Measurements from ENCODE around the gene PLXNC1.

The PLXNC1 gene

GRCh38 chr12:94282675-94283074, 134.3 kb downstream of the PLXNC1 start:
- H3K4me1 ChIP-seq = peaks cover 34% of the 10 kb centered on the region
- H3K9me3 ChIP-seq = no peaks in the 10 kb centered on the region
- H3K36me3 ChIP-seq = no peaks in the 10 kb centered on the region
- no peaks in the 10 kb centered on the region for H4K20me1 ChIP-seq
- no peak overlapping the region for H3K9ac ChIP-seq
- H3K4me2 ChIP-seq = peak overlapping the region; percentile 48
- H3K27me3 ChIP-seq = no peaks in the 10 kb centered on the region
- TF ChIP-seq Cebpa-rat (IDR thresholded peaks at IDR 0.05) = no peak
- H3K4me3 ChIP-seq = no peak overlapping the region
- no peak overlapping the region; the same call in 1 of the 2 replicates for H3K27ac ChIP-seq

DNA sequence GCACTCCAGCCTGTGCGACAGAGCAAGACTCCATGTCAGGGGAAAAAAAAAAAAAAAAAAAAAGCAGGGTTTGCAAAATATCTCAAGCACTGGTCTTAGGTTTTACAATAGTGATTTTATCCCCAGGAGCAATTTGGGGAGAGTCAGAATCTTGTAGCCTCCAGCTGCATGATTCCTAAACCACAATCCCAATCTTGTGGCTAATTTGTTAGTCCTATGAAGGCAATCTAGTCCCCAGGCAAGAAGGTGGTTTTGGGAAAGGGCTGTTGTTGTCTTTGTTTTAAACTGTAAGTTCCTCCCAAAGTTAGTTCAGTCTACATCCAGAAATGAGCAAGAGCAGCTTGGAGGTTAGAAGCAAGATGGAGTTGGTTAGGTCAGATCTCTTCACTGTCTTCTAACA, 135.7 kb downstream of the PLXNC1 start:
- no peaks in the 10 kb centered on the region for H4K20me1 ChIP-seq
- H3K9me3 ChIP-seq = no peaks in the 10 kb centered on the region
- no peak overlapping the region for H3K27ac ChIP-seq
- no peak overlapping the region for H3K4me3 ChIP-seq
- H3K9ac ChIP-seq = no peak overlapping the region
- no peaks in the 10 kb centered on the region for H3K36me3 ChIP-seq
- peaks cover 36% of the 10 kb centered on the region for H3K4me1 ChIP-seq
- no peaks in the 10 kb centered on the region for H3K27me3 ChIP-seq
- no peak for TF ChIP-seq Cebpa-rat (IDR thresholded peaks at IDR 0.05)
- no peak overlapping the region for H3K4me2 ChIP-seq

DNA sequence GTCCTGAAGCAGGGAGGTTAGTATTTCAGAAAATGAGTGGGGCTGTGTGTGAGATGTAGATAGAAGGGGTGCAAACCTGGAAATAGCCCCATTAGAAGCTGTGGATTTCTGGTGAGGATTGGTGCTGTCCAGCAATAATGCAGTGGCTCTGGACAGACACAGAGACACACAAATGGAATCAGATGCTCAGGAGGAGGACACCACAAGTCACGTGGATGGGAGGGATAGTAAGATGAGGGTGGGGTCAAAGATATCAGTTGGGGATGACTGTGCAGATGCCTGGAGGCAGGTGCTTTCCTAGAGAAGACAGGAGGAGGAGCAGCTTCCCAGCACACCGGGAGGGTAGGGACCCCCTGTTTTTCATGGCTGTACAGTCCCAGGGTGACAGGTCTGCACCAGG, 136.5 kb downstream of the PLXNC1 start:
- TF ChIP-seq Cebpa-rat (IDR thresholded peaks at IDR 0.05) = no peak

GRCh38 chr12:94285943-94286582, 137.7 kb downstream of the PLXNC1 start:
- no peak overlapping the region for H3K4me3 ChIP-seq
- peaks cover 43% of the 10 kb centered on the region for H3K4me1 ChIP-seq
- no peaks in the 10 kb centered on the region for H3K9me3 ChIP-seq
- TF ChIP-seq Cebpa-rat (IDR thresholded peaks at IDR 0.05) = no peak
- H3K36me3 ChIP-seq = no peaks in the 10 kb centered on the region
- no peak overlapping the region for H3K9ac ChIP-seq
- no peak overlapping the region for H3K4me2 ChIP-seq
- H3K27ac ChIP-seq = no peak overlapping the region
- no peaks in the 10 kb centered on the region for H4K20me1 ChIP-seq
- no peaks in the 10 kb centered on the region for H3K27me3 ChIP-seq

More for the DNA sequence above, 136.5 kb downstream of the PLXNC1 start:
- H3K4me3 ChIP-seq = no peak overlapping the region
- H3K36me3 ChIP-seq = no peaks in the 10 kb centered on the region
- H3K9ac ChIP-seq = no peak overlapping the region
- H3K4me2 ChIP-seq = no peak overlapping the region
- H3K27ac ChIP-seq = no peak overlapping the region
- H3K27me3 ChIP-seq = no peaks in the 10 kb centered on the region
- H4K20me1 ChIP-seq = no peaks in the 10 kb centered on the region
- H3K9me3 ChIP-seq = no peaks in the 10 kb centered on the region
- H3K4me1 ChIP-seq = peaks cover 41% of the 10 kb centered on the region

DNA sequence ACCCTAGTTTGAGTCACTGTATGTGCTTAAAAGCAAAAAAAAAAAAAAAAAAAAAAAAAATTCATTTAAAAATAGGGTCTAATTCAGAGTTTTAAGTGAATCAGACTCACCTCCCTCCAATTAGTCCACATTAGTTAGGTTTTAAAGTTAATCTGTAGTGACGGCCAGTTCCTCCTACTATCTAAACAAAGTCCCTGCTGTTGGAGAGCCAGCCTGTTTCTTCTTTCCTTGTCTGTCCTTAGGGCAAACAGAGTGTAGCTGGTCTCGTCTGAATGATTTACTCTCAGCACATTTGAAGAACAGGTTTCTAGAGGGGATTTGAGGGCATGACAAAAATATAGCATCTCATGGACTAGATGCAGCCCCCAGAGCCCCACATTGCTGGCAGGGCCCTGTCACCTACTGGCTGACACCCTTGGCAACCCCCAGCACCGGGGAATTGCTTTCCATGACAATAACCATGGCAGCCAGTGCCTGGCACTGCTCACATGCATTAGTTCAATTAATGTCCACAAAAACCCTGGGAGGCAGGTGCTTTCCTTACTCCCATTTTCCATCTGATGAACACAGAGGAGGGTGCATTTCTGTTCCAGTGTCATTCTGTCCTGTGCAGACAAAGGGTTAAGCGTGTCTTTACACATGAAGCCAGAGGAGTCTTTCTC, 138.3 kb downstream of the PLXNC1 start:
- TF ChIP-seq Cebpa-rat (IDR thresholded peaks at IDR 0.05) = no peak
- H3K4me2 ChIP-seq = peak overlapping the region; percentile 45

GRCh38 chr12:94287245-94287628, 138.9 kb downstream of the PLXNC1 start:
- Histone ChIP-seq H3K4me2 (peak overlapping the region; percentile 45), H3K36me3 (no peaks in the 10 kb centered on the region), H3K27ac (no peak overlapping the region), H3K9ac (no peak overlapping the region), H4K20me1 (no peaks in the 10 kb centered on the region), H3K4me3 (no peak overlapping the region), H3K9me3 (no peaks in the 10 kb centered on the region), H3K27me3 (no peaks in the 10 kb centered on the region), H3K4me1 (peaks cover 41% of the 10 kb centered on the region)
- no peak for TF ChIP-seq Cebpa-rat (IDR thresholded peaks at IDR 0.05)

More for the DNA sequence above, 138.3 kb downstream of the PLXNC1 start:
- H4K20me1 ChIP-seq = no peaks in the 10 kb centered on the region
- H3K4me3 ChIP-seq = no peak overlapping the region
- H3K27me3 ChIP-seq = no peaks in the 10 kb centered on the region
- peaks cover 43% of the 10 kb centered on the region for H3K4me1 ChIP-seq
- no peak overlapping the region for H3K27ac ChIP-seq
- no peaks in the 10 kb centered on the region for H3K36me3 ChIP-seq
- H3K9ac ChIP-seq = no peak overlapping the region
- H3K9me3 ChIP-seq = no peaks in the 10 kb centered on the region

DNA sequence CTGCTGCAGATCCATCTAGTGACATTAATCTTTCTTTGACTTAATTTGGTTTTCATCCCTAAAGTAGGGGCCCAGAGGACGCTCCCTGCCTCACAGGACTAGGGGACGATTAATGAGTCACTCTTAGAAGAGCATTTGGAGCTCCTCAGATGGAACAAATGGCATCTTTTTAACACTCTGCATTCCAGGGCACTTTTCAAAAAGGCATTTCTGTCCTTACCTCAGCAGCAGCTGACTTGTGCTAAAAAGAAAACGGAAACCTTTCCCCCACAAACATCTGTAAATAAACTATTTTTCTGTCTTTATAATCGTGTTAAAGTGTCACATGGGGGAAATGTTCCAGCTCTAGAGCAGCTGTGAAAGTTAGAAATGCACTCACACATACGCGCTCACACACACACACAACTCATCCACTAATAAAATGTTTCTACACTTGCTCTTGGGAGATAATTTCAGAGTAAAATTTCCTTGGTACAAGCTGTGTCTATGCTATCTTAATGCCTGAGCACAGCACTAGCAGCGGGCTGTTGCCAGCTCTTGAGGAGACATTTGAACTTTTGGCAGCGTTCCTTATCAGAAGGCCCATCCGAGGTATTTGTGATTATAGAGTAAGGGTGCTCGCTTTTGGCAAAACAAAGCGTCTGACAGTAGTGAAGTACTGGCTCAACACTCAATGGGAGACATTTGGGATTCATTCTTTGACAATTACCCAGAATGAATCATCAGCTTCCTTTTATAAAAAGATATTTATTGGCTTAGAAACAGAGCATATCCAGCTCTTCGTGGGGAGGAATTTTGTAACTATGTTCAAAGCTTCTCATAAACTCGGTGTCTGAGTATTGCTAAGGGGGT, 141.3 kb downstream of the PLXNC1 start:
- Histone ChIP-seq H3K4me2 (peak overlapping the region; percentile 45), H4K20me1 (no peaks in the 10 kb centered on the region), H3K4me1 (peaks cover 30% of the 10 kb centered on the region), H3K27me3 (no peaks in the 10 kb centered on the region), H3K9ac (no peak overlapping the region), H3K36me3 (peaks cover 1% of the 10 kb centered on the region; the same call in 1 of the 2 replicates), H3K9me3 (no peaks in the 10 kb centered on the region), H3K27ac (no peak overlapping the region), H3K4me3 (no peak overlapping the region)
- TF ChIP-seq Cebpa-rat (IDR thresholded peaks at IDR 0.05) = no peak

DNA sequence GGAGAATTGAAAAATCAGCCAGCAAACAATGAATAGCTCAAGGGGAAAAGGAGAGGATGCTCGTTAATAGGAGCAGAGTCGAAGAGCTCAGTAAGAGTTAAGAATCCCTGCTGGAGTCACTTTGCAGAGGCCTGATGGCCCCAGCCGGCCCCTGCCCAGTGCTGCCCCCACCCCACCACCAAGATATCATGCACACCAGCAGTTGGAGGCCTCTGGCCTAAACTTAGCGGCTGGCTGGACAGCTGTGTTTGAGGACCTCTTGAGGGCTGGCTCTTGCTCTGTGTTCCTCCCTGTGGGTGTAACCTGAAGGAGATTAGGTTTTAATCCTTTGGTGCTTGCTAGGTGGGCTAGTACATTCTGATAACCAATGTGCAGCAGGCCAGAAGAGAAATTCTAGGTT, 142.0 kb downstream of the PLXNC1 start:
- H3K9ac ChIP-seq = no peak overlapping the region
- peak overlapping the region; percentile 45; the same call in 1 of the 2 replicates for H3K4me2 ChIP-seq
- H3K36me3 ChIP-seq = peaks cover 8% of the 10 kb centered on the region; the same call in 1 of the 2 replicates
- no peak for TF ChIP-seq Cebpa-rat (IDR thresholded peaks at IDR 0.05)
- H3K4me1 ChIP-seq = peaks cover 30% of the 10 kb centered on the region
- H4K20me1 ChIP-seq = no peaks in the 10 kb centered on the region
- H3K27ac ChIP-seq = no peak overlapping the region
- H3K4me3 ChIP-seq = no peak overlapping the region
- no peaks in the 10 kb centered on the region for H3K27me3 ChIP-seq
- no peaks in the 10 kb centered on the region for H3K9me3 ChIP-seq

- peaks cover 41% of the 10 kb centered on the region for H3K36me3 ChIP-seq
- peak overlapping the region; percentile 58 for H3K4me2 ChIP-seq
These were observed 148.8 kb downstream of the PLXNC1 start for GRCh38 chr12:94297096-94297699.

More at GRCh38 chr12:94297096-94297699, 148.8 kb downstream of the PLXNC1 start:
- H3K9ac ChIP-seq = no peak overlapping the region
- H3K27me3 ChIP-seq = no peaks in the 10 kb centered on the region
- no peak for TF ChIP-seq Cebpa-rat (IDR thresholded peaks at IDR 0.05)
- H3K9me3 ChIP-seq = peaks cover 20% of the 10 kb centered on the region
- no peak overlapping the region for H3K27ac ChIP-seq
- H3K4me3 ChIP-seq = no peak overlapping the region
- H4K20me1 ChIP-seq = no peaks in the 10 kb centered on the region
- H3K4me1 ChIP-seq = peaks cover 18% of the 10 kb centered on the region
